ENCODE data around the gene MAP3K21. TPM values are rescaled to one million over a fixed set of nuclear protein-coding genes. Genes with fewer than 3 reads are reported as not detected.

MAP3K21 gene
- total RNA-seq, 6 donors from 2014 or later: 6.0 to 22.0 (median 12.9) TPM

GRCh38 chr1:233359905-233360304 is 32.4 kb downstream of the MAP3K21 start:
- no peak for DNase-seq
- Histone ChIP-seq H3K27me3 (no peaks in the 10 kb centered on the region), H3K4me3 (no peak overlapping the region), H3K36me3 (no peaks in the 10 kb centered on the region), H3K4me1 (peaks cover 0 to 6% (median 2%) of the 10 kb centered on the region in 4 donors), H3K9me3 (no peaks in the 10 kb centered on the region), H3K27ac (no peak overlapping the region)
- no peak for TF ChIP-seq EP300 (IDR thresholded peaks at IDR 0.05)
- no peak for TF ChIP-seq CTCF (IDR thresholded peaks at IDR 0.05)
- TF ChIP-seq POLR2AphosphoS5 (IDR thresholded peaks at IDR 0.05): no peak
- no peak for TF ChIP-seq POLR2A (IDR thresholded peaks at IDR 0.05)
- WGBS, 2 donors: 89 to 91% methylated on average over 2 of the region's 2 CpGs
- no peak for ATAC-seq (ENCODE audit: low FRiP score in 2 of 2)

- no peak for DNase-seq
- WGBS, 2 donors: 54 to 57% methylated on average over 6 of the region's 6 CpGs
- TF ChIP-seq CTCF (IDR thresholded peaks at IDR 0.05) (no peak), POLR2A (IDR thresholded peaks at IDR 0.05) (no peak), EP300 (IDR thresholded peaks at IDR 0.05) (no peak), POLR2AphosphoS5 (IDR thresholded peaks at IDR 0.05) (no peak)
- Histone ChIP-seq H3K27ac (no peak overlapping the region), H3K9me3 (no peaks in the 10 kb centered on the region), H3K4me3 (no peak overlapping the region), H3K36me3 (no peaks in the 10 kb centered on the region), H3K27me3 (no peaks in the 10 kb centered on the region), H3K4me1 (peaks cover 0 to 6% (median 2%) of the 10 kb centered on the region in 4 donors)
- no peak for ATAC-seq (ENCODE audit: low FRiP score in 2 of 2)
These were observed 33.1 kb downstream of the MAP3K21 start for GRCh38 chr1:233360525-233361102.

GRCh38 chr1:233361876-233362275 is 34.4 kb downstream of the MAP3K21 start:
- WGBS, 2 donors: 59% methylated on average over 19 of the region's 19 CpGs
- Histone ChIP-seq H3K27me3 (no peaks in the 10 kb centered on the region), H3K4me3 (no peak overlapping the region), H3K9me3 (no peaks in the 10 kb centered on the region), H3K36me3 (no peaks in the 10 kb centered on the region), H3K4me1 (peaks cover 0 to 9% (median 2%) of the 10 kb centered on the region in 4 donors), H3K27ac (peak overlapping the region in 1 of 4 donors; percentile 7)
- DNase-seq (peak in 1 of 2 donors; percentile 51), ATAC-seq (ENCODE audit: low FRiP score in 2 of 2) (no peak)
- TF ChIP-seq CTCF (IDR thresholded peaks at IDR 0.05): no peak
- no peak for TF ChIP-seq POLR2AphosphoS5 (IDR thresholded peaks at IDR 0.05)
- no peak for TF ChIP-seq EP300 (IDR thresholded peaks at IDR 0.05)
- TF ChIP-seq POLR2A (IDR thresholded peaks at IDR 0.05): no peak

GRCh38 chr1:233362743-233363142 is 35.2 kb downstream of the MAP3K21 start:
- no peak overlapping the region for H3K27ac ChIP-seq
- no peaks in the 10 kb centered on the region for H3K9me3 ChIP-seq
- H3K27me3 ChIP-seq: no peaks in the 10 kb centered on the region
- H3K36me3 ChIP-seq: no peaks in the 10 kb centered on the region
- no peak for DNase-seq
- 88% methylated on average over 1 of the region's 1 CpG for WGBS, 2 donors
- peaks cover 0 to 11% (median 2%) of the 10 kb centered on the region in 4 donors for H3K4me1 ChIP-seq
- no peak for ATAC-seq (ENCODE audit: low FRiP score in 2 of 2)
- TF ChIP-seq EP300 (IDR thresholded peaks at IDR 0.05): no peak
- H3K4me3 ChIP-seq: no peak overlapping the region

- Histone ChIP-seq H3K4me1 (peaks cover 0 to 18% (median 2%) of the 10 kb centered on the region in 4 donors), H3K27ac (no peak overlapping the region), H3K9me3 (no peaks in the 10 kb centered on the region), H3K27me3 (no peaks in the 10 kb centered on the region), H3K36me3 (no peaks in the 10 kb centered on the region), H3K4me3 (no peak overlapping the region)
- WGBS, 2 donors: 57 to 59% methylated on average over 1 of the region's 1 CpG
- ATAC-seq (ENCODE audit: low FRiP score in 2 of 2) (no peak), DNase-seq (no peak)
- TF ChIP-seq POLR2AphosphoS5 (IDR thresholded peaks at IDR 0.05) (no peak), POLR2A (IDR thresholded peaks at IDR 0.05) (no peak), CTCF (IDR thresholded peaks at IDR 0.05) (no peak), EP300 (IDR thresholded peaks at IDR 0.05) (no peak)
These were observed 36.5 kb downstream of the MAP3K21 start for GRCh38 chr1:233364026-233364425.
